NCI-H2196 (cell line): ENCODE data around the gene HCFC1.
"Not testable (repeated sequence)": the region's sequence is repeated elsewhere in the genome, so short reads cannot be mapped to it uniquely, and the experiment has no call there.

ENCODE experiments used
- DNase-seq: peaks from one replicate; lab custom pipeline; 2025; ENCODE audit not compliant: unreplicated experiment; lab: John Stamatoyannopoulos, UW

The HCFC1 gene

GRCh38 chrX:154010330-154011087 is 38.9 kb upstream of the HCFC1 start:
- DNase-seq = no peak

DNA sequence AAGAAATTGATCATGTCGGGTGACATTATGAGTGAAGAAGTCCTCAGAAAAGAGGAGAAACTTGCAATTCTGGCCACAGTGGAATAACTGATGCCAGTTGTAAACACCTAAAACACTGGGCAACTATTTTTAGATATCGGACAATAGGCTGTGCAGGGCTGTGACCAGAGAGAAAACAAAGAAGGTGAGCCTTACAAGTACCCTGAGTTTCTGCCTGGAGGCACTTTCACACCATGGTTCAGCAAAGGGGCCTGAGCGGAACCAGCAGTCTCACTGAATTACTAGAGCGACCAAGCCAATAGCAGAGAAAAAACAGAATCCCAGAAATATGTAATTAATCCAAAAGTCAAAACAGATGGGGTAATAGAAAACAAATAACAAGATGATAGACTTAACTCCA is 36.9 kb upstream of the HCFC1 start:
- no peak for DNase-seq

DNA sequence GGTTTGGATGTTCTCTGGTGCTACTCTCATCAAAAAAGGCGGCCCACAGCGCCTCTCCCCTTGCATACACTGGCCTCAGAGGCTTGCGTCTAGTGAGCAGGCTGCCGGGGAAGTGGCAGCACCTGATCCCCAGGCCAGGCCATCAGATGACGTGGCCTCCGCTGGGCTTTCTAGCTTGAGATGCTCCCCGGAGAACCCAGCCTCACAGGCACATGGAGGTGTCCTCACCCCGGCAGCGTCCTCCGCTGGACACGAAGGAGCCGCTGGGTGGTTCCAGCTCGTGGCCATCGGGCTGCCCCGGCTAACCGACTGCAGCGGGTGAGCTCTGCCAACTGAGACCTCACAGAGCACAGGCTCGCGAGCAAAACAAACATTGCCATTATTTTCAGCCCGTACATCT is 35.3 kb upstream of the HCFC1 start:
- DNase-seq = no peak

- DNase-seq = no peak
Measured at GRCh38 chrX:154004315-154004714, 32.7 kb upstream of the HCFC1 start.

- DNase-seq = peak; percentile 37
Measured at GRCh38 chrX:154002215-154002719, 30.6 kb upstream of the HCFC1 start.

DNA sequence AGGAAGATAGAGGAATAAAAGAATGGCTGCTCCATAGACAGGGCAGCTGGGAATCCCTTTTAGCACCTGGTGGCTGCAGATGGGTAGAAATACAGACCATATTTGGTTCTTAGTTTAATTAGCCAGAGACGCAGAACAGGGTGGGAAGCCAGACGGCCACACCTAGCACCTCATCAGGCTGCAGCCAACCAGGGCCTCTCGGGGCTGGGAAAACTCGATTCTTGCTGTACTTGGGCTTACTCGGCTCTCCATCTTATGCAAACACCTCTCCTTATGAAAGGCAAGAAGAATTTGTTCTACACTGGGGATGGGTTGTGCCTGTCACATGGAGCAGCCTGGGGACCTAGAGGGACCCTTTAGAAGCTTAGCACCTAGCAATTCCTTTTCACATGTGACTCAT is 28.4 kb upstream of the HCFC1 start:
- DNase-seq = no peak

GRCh38 chrX:153999359-154000037 is 27.9 kb upstream of the HCFC1 start:
- DNase-seq = no peak

DNA sequence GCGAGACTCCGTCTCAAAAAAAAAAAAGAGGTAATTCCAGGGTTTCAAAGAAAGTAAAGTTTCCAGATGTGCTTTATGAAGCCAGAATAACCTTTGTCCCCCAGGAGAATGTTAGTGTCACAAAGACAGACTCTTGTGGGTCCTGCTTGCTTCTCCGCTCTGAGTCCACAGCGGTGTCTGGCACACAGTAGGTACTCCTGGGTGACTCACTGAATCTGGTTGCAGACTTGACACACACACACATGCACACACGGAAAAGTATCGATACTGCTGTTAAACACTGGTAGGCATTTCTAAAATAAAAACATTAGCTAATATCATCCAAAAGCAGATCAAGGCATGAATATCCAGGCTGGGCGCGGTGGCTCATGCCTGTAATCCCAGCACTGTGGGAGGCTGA is 23.9 kb upstream of the HCFC1 start:
- DNase-seq = no peak

GRCh38 chrX:153994398-153994797 is 22.8 kb upstream of the HCFC1 start:
- DNase-seq = not testable (repeated sequence)

DNA sequence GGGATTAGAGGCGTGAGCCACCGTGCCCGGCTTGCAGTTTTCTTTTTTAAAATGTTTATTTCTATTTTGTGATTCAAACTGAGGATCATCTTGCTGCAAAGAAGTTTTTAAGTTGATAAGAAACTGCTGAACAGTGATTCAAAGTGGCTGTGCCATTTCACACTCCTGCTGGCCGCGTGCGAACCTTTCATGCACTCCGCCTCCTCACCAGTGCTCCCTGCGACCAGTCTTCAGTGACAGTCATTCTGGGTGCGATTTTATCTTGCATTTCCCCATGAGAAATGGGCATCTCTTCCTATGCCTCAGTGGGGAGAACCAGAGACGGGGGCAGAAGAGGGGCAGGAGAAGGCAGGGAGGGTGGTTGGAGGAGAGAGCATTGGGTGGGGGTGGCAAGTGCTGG is 22.4 kb upstream of the HCFC1 start:
- DNase-seq = no peak

- DNase-seq = no peak
Measured at GRCh38 chrX:153993079-153993478, 21.5 kb upstream of the HCFC1 start.

DNA sequence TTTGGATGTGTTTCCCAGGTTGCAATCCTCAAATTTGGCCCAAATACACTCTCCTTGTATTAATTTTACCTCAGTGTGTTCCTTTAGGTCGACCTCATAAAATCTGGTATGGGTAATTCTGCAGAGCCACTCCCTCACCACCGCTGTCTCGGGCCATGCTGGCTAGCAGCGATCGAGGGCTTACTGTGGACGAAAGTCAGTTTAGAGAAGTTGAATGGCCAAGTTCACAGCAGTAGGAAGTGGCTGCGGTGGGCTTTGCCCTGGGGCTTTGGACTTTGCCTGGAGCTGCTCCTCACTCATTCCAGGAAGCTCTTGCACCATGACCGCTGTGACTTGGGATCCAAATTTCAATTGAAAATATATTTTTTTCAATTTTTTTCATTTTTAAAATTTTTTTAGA is 20.6 kb upstream of the HCFC1 start:
- DNase-seq = no peak

- no peak for DNase-seq
Measured at GRCh38 chrX:153991013-153991580, 19.5 kb upstream of the HCFC1 start.

DNA sequence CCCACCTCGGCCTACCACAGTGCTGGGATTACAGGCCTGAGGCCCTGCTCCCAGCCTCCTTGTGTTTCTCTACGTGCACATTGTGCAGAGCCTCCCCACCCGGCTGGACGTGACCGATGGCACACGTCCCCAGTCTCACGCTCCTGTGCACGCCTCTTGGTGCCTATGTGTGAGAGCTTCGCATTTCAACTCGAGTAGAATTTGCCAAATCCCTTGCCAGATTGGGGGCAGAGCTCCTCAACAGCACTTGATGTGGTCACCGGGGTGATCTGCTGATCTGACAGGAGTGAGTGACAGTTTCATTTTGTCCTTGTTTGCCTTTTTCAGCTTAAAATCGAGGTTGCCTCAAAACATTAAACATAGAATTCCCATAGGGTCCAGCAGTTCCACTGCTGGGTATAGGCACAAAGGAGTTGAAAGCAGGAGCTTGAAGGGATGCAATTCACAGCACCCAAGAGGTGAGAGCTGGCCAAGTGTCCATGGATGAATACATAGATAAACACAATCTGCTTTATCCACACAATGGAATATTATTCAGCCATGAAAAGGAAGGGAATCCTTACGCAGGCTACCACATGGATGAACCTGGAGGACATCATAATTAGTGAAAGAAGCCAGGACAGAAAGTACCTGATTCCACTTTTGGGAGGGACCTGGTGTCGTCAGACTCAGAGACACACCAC is 18.5 kb upstream of the HCFC1 start:
- DNase-seq = no peak

DNA sequence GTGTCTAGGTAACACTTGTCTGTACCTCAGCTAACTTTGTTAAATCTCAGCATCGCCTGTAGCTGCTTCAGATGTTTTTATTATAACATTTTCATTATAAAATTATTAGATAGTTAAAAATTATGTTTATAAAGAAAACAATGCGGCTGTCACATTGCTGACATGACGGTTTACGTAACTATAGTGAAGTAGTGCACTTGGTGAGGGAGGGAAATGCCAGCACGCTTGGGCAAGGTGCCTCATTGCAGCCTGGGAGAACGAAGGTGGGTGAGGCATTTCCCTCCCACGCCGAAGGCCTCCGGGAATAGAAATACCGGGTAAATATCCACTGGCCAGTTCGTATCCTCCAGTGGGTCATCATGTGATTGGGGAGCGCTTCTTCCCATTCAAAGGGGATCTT is 16.9 kb upstream of the HCFC1 start:
- no peak for DNase-seq

- DNase-seq = peak; percentile 18
Measured at GRCh38 chrX:153984351-153985178, 12.9 kb upstream of the HCFC1 start.

DNA sequence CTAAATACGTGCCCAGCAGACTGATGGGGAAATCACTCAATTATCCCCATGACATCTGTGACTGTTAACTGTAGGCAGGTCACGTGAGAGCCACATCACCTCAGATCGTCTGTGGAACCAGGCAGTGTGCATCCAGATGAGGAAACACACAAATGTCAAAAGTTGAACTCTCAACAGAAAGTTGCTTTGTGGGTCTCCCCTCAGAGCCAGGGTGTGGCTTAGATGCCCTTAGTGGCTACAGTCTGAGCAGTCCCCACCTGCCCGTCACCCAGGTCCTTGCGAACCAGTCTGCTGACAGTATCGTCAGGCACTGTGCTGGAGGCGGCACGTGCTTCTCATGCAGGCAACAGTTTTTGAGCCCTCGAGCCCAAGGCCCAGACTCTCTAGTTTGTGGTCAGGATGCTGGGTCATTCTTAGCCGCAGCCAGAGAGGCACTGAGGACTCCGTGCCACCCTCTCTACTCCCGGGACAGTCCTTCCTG is 11.7 kb upstream of the HCFC1 start:
- DNase-seq = no peak

GRCh38 chrX:153981771-153982533 is 10.3 kb upstream of the HCFC1 start:
- DNase-seq = no peak

DNA sequence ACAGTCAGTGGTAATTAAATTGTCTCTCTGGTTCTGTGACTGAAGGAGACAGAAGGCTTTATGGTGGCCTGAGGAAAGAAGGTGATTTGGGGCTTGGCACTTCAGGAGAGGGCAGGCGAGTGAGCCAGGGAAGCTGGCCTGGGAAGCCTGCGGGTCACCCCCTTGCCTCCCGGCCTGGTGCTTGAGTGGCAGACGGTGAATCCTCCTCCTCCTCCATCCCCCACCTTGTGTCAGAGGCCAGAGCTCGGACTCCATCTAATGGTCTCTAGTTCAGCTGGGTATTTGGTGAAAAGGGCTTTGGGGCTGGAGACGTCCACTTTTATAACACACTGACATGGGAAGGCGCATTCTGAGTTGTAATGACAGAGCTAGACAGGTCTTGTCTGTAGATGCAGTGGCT is 9.6 kb upstream of the HCFC1 start:
- DNase-seq = no peak

GRCh38 chrX:153980394-153980793 is 8.8 kb upstream of the HCFC1 start:
- DNase-seq = not testable (repeated sequence)
